ENCODE measurements around the gene MACROD2.

Gene MACROD2

GRCh38 chr20:15333170-15333569 is 1337.9 kb downstream of the MACROD2 start:
- H3K27ac ChIP-seq = no peak overlapping the region
- no peak for TF ChIP-seq ZFX (IDR thresholded peaks at IDR 0.05)

GRCh38 chr20:15336011-15336410 is 1340.7 kb downstream of the MACROD2 start:
- TF ChIP-seq CTCF (conservative IDR thresholded peaks at IDR 0.05) = no peak
- no peak for TF ChIP-seq ZFX (IDR thresholded peaks at IDR 0.05)
- no peak overlapping the region for H3K27ac ChIP-seq

- TF ChIP-seq CTCF (conservative IDR thresholded peaks at IDR 0.05) (no peak), ZFX (IDR thresholded peaks at IDR 0.05) (no peak)
- H3K27ac ChIP-seq = no peak overlapping the region
Observed at GRCh38 chr20:15336536-15336935, 1341.2 kb downstream of the MACROD2 start.

- no peak overlapping the region for H3K27ac ChIP-seq
- no peak for TF ChIP-seq ZFX (IDR thresholded peaks at IDR 0.05)
- no peak for TF ChIP-seq CTCF (conservative IDR thresholded peaks at IDR 0.05)
Observed at GRCh38 chr20:15339264-15339663, 1343.9 kb downstream of the MACROD2 start.

GRCh38 chr20:15342991-15343523 is 1347.7 kb downstream of the MACROD2 start:
- TF ChIP-seq CTCF (conservative IDR thresholded peaks at IDR 0.05) (no peak), ZFX (IDR thresholded peaks at IDR 0.05) (no peak)
- H3K27ac ChIP-seq = no peak overlapping the region

GRCh38 chr20:15345287-15345686 is 1350.0 kb downstream of the MACROD2 start:
- no peak overlapping the region for H3K27ac ChIP-seq
- no peak for TF ChIP-seq CTCF (conservative IDR thresholded peaks at IDR 0.05)
- no peak for TF ChIP-seq ZFX (IDR thresholded peaks at IDR 0.05)

- TF ChIP-seq CTCF (conservative IDR thresholded peaks at IDR 0.05) (no peak), ZFX (IDR thresholded peaks at IDR 0.05) (no peak)
- H3K27ac ChIP-seq = no peak overlapping the region
Observed at GRCh38 chr20:15346657-15347280, 1351.5 kb downstream of the MACROD2 start.

GRCh38 chr20:15359056-15359455 is 1363.7 kb downstream of the MACROD2 start:
- H3K27ac ChIP-seq = no peak overlapping the region
- TF ChIP-seq ZFX (IDR thresholded peaks at IDR 0.05) (no peak), CTCF (conservative IDR thresholded peaks at IDR 0.05) (no peak)
